Activated CD4-positive, alpha-beta T cell treated with anti-CD3 and anti-CD28 coated beads, Interleukin-2, amount 50 U/mL, for 24 hours (primary cell): Measurements from ENCODE around the gene EIF4B.
A peak's percentile ranks its signal among the peaks of the same experiment; 100 is the strongest.

Source experiments
- DNase-seq, 2 donors: peaks; one replicate each; pipeline ENCODE4 v3.0.0-alpha.2; 2020; ENCODE audit warnings: low read depth in 1 of 2, low spot score in 1 of 2

EIF4B gene

DNA sequence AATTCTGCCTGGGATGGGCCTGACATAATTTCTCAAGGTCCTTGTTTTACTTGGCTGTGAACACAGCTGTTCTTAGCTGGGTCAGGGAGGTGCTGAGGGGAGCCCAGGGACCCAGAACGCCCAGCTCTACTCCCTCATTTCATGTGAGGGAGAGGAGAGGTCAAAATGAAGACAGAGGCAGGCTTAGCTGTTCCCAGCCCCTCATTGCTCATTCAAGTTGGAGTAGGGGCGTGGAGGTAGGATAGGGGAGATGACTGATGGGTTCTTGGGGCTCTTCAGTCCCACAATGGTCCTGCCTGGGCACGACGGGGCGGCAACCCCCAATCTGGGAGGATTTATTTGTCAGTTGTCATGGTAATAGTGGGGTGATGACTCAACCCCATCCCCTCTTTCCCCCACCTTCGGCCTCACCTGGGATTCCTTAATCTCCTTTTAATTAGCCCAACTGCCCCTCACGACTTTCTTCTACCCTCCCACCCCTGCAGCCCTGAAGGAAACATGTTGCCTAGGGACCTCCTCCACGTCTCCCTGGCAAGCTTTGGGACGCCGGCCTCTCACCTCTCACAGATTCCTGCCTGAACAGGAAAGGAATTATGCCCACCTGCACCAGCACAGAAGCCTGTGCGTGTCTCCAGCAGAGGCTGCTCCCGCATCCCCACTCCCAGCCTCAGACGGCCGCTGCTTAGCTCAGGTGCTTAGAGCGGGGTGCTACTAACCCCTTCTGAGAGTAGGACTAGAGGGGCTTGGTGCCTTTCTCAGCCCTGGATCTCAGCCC, 62.7 kb downstream of the EIF4B start:
- no peak for DNase-seq

- no peak for DNase-seq
Measured at GRCh38 chr12:53069621-53070410, 63.6 kb downstream of the EIF4B start.

GRCh38 chr12:53070877-53071492, 64.7 kb downstream of the EIF4B start:
- DNase-seq: no peak

- no peak for DNase-seq
Measured at GRCh38 chr12:53071591-53072551, 65.6 kb downstream of the EIF4B start.

- DNase-seq: no peak
Measured at GRCh38 chr12:53073881-53074280, 67.6 kb downstream of the EIF4B start.

GRCh38 chr12:53074283-53074998, 68.2 kb downstream of the EIF4B start:
- no peak for DNase-seq

DNA sequence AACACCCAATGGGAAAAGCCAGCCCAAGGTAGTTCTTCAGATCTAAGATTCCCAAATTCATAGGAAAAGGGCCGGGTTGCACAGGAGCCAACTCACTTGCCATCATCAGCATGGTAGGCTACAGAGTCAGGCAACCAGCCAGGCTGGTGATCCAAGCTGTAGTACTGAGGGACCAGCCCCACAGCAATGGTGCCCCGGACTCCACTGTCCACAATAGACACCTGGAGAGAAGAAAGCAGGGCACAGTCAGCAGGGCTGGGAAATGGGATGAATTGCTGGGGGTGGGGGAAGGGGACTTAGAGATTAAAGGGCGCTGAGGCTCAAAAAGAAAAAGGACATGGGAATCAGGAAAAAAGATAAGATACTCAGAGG, 68.7 kb downstream of the EIF4B start:
- DNase-seq: no peak

GRCh38 chr12:53076461-53076860, 70.2 kb downstream of the EIF4B start:
- DNase-seq: no peak

DNA sequence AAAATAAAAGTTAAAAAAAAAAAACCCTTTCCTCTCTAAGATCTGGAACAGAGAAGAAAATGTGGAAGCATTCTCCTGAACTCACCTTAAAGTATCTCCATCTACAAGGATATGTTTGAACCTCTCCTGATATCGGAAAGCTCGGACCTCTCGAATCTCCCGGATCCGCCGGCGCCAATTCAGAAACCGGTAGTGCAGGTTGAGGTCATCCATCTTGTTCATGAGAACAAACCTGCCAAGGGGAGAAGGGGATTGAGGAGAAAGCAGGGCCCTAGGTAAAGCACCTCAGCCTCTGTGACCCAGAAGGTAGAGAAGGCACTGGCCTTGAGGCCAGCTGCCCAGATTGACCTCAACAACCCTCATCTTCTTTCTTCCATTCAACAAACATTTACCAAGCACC, 70.8 kb downstream of the EIF4B start:
- no peak for DNase-seq

- peak in 1 of 2 donors; percentile 30 for DNase-seq
Measured at GRCh38 chr12:53078425-53079225, 72.4 kb downstream of the EIF4B start.

DNA sequence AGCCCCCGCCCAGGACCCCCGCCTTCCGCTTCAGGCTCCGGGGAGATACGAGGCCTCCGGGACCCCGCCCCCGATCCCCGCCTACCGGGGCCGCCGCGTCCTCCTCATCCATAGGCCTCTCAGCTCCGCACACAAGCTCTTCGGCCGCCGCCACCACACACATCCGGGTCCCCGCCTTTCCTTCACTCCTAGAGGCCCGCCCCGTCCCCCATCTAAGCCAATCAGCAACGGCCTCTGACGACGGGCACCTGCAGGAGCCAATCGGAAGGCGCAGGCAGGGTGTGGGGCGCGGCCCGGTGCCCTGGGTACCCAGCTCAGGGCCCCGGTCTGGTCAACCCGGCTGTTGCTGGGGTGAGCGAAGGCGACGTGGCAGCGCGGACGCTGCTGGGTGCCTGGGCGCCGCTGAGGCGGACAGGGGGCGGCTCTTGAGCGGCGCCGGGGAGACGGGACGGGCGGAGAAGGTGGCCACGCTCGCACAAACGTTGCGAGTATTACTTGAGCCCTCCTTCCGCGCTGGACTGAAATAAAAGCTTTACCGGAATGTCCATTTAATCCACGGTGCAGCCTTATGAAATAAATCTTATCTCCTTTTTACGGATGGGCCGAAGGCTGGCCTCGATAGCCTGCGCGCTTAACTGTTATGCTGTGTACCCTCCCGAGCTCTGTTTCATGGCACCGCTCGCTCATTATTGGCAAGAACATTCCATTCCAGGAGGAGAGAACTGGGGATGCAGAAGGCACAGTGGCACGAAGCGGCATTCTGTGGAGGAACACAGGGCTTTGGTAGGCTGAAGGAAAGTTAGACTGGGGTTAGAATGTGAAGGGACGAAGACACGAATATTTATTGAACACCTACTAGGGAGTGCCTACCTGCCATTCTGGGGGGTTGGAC, 73.2 kb downstream of the EIF4B start, which contains the start of gene SPRYD3:
TSS of gene SPRYD3 (minus strand) at position 165 of the 892 bp plus-strand sequence. CDS start at position 108, 57 bp downstream.
- DNase-seq: peak; percentile 96 to 97

DNA sequence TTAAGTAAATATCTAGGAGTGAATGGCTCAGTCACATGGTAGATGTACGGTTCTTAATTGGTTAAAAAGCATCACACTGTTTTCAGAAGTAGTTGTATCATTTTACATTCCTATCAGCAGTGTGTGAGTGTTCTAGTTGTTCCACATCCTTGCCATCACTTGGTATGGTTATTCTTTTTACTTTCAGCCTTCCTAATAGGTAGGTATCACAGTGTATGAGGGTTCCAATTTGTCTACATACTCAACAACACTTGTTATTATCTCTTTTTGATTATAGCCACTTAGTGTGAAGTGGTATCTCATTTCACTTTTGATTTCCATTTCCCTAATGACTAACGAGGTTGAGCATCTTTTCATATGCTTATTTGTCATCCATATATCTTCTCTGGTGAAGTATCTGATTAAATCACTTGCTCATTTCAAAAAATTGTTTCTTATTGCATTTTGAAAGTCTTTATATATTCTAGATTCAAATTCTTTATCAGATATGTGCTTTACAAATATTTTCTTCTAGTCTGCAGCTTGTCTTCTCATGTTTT, 76.5 kb downstream of the EIF4B start:
- no peak for DNase-seq

GRCh38 chr12:53086361-53086760, 80.1 kb downstream of the EIF4B start:
- no peak for DNase-seq

- no peak for DNase-seq
Measured at GRCh38 chr12:53090105-53090504, 83.8 kb downstream of the EIF4B start.

DNA sequence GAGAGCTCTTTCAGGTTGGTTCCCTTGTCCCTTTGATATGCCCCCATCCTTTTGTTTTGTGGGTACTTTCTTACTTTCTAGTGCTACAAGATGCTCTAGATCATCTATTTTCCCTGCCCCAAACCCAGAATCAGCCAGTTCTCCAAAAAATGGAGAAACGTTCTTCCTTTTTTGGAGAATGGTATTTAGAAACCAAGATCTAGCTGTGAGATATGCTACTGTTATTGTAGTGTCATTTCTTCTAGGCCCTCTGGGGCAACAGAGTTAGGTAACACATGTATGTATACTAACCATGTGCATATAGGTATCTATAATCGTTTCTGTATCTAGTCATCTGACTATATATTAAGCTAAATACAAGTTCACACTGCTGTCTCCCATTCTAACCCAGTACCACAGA, 84.3 kb downstream of the EIF4B start:
- no peak for DNase-seq

DNA sequence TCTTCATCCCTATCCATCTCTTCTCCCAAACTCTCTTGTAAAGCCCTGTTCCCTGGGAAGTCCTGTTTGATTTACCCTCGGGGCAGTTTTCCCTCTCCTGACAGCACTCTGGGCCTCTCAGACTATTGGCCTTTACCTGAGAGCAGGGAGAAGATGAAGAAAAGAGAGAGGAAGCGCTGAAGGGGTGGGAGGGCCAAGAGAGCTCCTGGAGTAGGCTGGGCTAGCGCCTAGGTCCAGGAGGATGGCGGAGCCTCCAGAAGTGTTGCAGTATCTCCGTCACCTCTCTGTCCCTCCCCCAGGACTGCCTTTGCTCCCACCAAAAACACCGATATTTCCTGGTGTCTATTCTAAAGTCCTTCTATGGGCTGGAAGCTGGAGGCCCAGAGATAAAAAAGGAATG, 85.5 kb downstream of the EIF4B start:
- DNase-seq: no peak
